Mesenchymal stem cell (in vitro differentiated cells and primary cell): ENCODE data around the gene ITGA11.

Source experiments
- DNase-seq: peaks from one replicate; pipeline ENCODE4 v3.0.0-alpha.2; 2013
- H2AFZ ChIP-seq: one replicate; pipeline ENCODE4 v1.6.1; 2013; ENCODE audit warnings: low read depth, mild to moderate bottlenecking, control low read depth, inconsistent platforms, low read length, moderate library complexity
- H2AK5ac ChIP-seq: 2 replicates; pipeline ENCODE4 v1.6.1; 2013; ENCODE audit warnings: low read length, moderate library complexity, mild to moderate bottlenecking, inconsistent platforms; ENCODE audit not compliant: severe bottlenecking
- H2BK120ac ChIP-seq: one replicate; pipeline ENCODE4 v1.6.1; 2013; ENCODE audit warnings: low read depth, mild to moderate bottlenecking, inconsistent platforms, low read length, moderate library complexity
- H2BK12ac ChIP-seq, 2 experiments: one replicate each; pipeline ENCODE4 v1.6.1; 2013; ENCODE audit warnings: inconsistent platforms in 2 of 2, low read length in 2 of 2, mild to moderate bottlenecking in 2 of 2, moderate library complexity in 2 of 2, control low read depth in 1 of 2
- H2BK15ac ChIP-seq: one replicate; pipeline ENCODE4 v1.6.1; 2013; ENCODE audit warnings: mild to moderate bottlenecking, low read depth, inconsistent platforms; ENCODE audit not compliant: poor library complexity, severe bottlenecking
- H2BK5ac ChIP-seq: 2 replicates; pipeline ENCODE4 v1.6.1; 2013; ENCODE audit warnings: low read depth, mild to moderate bottlenecking, low read length, control low read depth, inconsistent platforms; ENCODE audit not compliant: poor library complexity, severe bottlenecking
- H3K14ac ChIP-seq, 2 experiments: one replicate each; pipeline ENCODE4 v1.6.1; 2013; ENCODE audit warnings: inconsistent platforms in 2 of 2, low read length in 2 of 2, control low read depth in 1 of 2, mild to moderate bottlenecking in 1 of 2, moderate library complexity in 1 of 2
- H3K18ac ChIP-seq, 2 experiments: one replicate each; pipeline ENCODE4 v1.6.1; 2013; ENCODE audit warnings: inconsistent platforms in 2 of 2, low read length in 2 of 2, control low read depth in 1 of 2, low read depth in 1 of 2, mild to moderate bottlenecking in 1 of 2
- H3K23ac ChIP-seq, 2 experiments: one replicate each; pipeline ENCODE4 v1.6.1; 2013; ENCODE audit warnings: inconsistent platforms in 2 of 2, low read length in 2 of 2, mild to moderate bottlenecking in 2 of 2, moderate library complexity in 2 of 2, control low read depth in 1 of 2
- H3K27ac ChIP-seq: 2 replicates; pipeline ENCODE4 v1.5.1; 2013; ENCODE audit warnings: mild to moderate bottlenecking, moderate library complexity, low read length, control low read depth, inconsistent platforms; ENCODE audit not compliant: poor library complexity, severe bottlenecking
- H3K27me3 ChIP-seq, 2 experiments: 2 replicates each; pipeline versions ENCODE4 v1.6.1 to v1.7.0; 2013; ENCODE audit warnings: low read length in 2 of 2, mild to moderate bottlenecking in 2 of 2, moderate library complexity in 2 of 2, control low read depth in 1 of 2, inconsistent platforms in 1 of 2; ENCODE audit not compliant: control insufficient read depth in 1 of 2, insufficient read depth in 1 of 2
- H3K36me3 ChIP-seq, 2 experiments: 2 replicates each; pipeline versions ENCODE4 v1.6.1 to v1.7.0; 2013; ENCODE audit warnings: low read length in 2 of 2, control low read depth in 1 of 2, inconsistent platforms in 1 of 2, low read depth in 1 of 2, mild to moderate bottlenecking in 1 of 2; ENCODE audit not compliant: insufficient read depth in 2 of 2, control insufficient read depth in 1 of 2
- H3K4ac ChIP-seq, 2 experiments: one replicate each; pipeline ENCODE4 v1.6.1; 2013; ENCODE audit warnings: inconsistent platforms in 2 of 2, low read length in 2 of 2, mild to moderate bottlenecking in 2 of 2, moderate library complexity in 2 of 2, control low read depth in 1 of 2, low read depth in 1 of 2
- H3K4me1 ChIP-seq: 2 replicates; pipeline ENCODE4 v1.6.1; 2013; ENCODE audit warnings: low read depth, low read length, control low read depth; ENCODE audit not compliant: control insufficient read depth, insufficient read depth
- H3K4me2 ChIP-seq: 2 replicates; pipeline ENCODE4 v1.6.1; 2013; ENCODE audit warnings: low read length, mild to moderate bottlenecking, inconsistent platforms; ENCODE audit not compliant: poor library complexity, severe bottlenecking
- H3K4me3 ChIP-seq, 2 experiments: 2 replicates each; pipeline versions ENCODE4 v1.5.1 to v1.7.0; 2013; ENCODE audit warnings: low read length in 2 of 2, mild to moderate bottlenecking in 2 of 2, control low read depth in 1 of 2, low read depth in 1 of 2; ENCODE audit not compliant: insufficient read depth in 1 of 2
- H3K79me1 ChIP-seq: replicated peaks from 2 replicates; pipeline ENCODE4 v1.6.1; 2013; ENCODE audit warnings: mild to moderate bottlenecking, control low read depth, low read length, inconsistent platforms; ENCODE audit not compliant: poor library complexity, severe bottlenecking
- H3K9ac ChIP-seq: 2 replicates; pipeline ENCODE4 v1.7.0; 2013; ENCODE audit warnings: mild to moderate bottlenecking, low read length, moderate library complexity
- H3K9me3 ChIP-seq: 2 replicates; pipeline ENCODE4 v1.7.0; 2013; ENCODE audit warnings: mild to moderate bottlenecking, low read length; ENCODE audit not compliant: control insufficient read depth
- H4K8ac ChIP-seq: one replicate; pipeline ENCODE4 v1.6.1; 2013; ENCODE audit warnings: inconsistent platforms, mild to moderate bottlenecking, low read length, moderate library complexity
- H4K91ac ChIP-seq: one replicate; pipeline ENCODE4 v1.6.1; 2013; ENCODE audit warnings: mild to moderate bottlenecking, low read length, inconsistent platforms
- WGBS: methylation state at CpG from one replicate; pipeline ENCODE4 v1.1.7; 2013; ENCODE audit warnings: mixed read lengths; 5-methylcytosine and 5-hydroxymethylcytosine counted together

Gene ITGA11

DNA sequence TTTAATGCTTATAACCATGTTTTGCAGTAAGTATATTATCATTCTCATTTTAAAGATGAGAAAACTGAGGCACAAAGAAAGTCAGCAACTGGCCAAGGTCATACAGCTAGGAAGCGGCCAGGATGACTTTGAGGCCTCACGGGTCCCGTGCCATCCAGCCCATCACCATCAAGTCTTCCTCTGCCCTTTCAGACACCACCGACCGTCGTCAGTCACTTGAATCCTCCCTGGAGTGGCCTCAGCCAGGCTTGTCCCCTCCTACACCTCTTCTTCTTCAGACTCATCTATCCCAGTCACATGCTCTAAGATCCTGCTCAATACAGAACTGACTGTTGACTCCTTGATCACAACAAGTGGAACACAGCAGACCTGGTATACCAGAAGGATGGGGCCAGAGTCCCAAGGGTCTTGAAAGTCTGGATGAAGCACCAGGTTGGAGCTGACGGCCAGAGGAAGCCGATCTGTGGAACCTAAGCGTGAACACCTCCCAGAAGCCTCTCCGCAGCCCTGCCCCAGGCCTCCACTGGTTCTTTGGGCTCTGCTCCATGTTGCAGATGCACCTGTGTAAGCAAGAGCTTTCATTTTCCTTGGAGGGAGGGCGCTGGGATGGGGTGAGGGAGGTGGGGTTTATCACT lies 22.1 kb downstream of the ITGA11 start:
- H3K4me1 ChIP-seq, result peaks cover 28% of the 10 kb centered on the region
- no peak for DNase-seq
- no peak overlapping the region for H2BK12ac ChIP-seq
- H3K9me3 ChIP-seq, result no peaks in the 10 kb centered on the region
- H3K36me3 ChIP-seq, result peaks cover 0 to 75% of the 10 kb centered on the region in 2 experiments
- H3K27me3 ChIP-seq, result peaks cover 0 to 4% of the 10 kb centered on the region in 2 experiments
- no peak overlapping the region for H4K91ac ChIP-seq
- no peak overlapping the region for H3K18ac ChIP-seq
- H3K27ac ChIP-seq, result no peak overlapping the region
- H3K4ac ChIP-seq, result no peak overlapping the region
- H2BK120ac ChIP-seq, result no peak overlapping the region
- no peak overlapping the region for H3K9ac ChIP-seq
- H4K8ac ChIP-seq, result peak overlapping the region; percentile 38
- peaks cover 36% of the 10 kb centered on the region for H3K79me1 ChIP-seq
- no peak overlapping the region for H3K4me3 ChIP-seq
- H3K23ac ChIP-seq, result no peak overlapping the region
- no peak overlapping the region for H2BK5ac ChIP-seq
- 96% methylated on average over 11 of the region's 11 CpGs for WGBS
- no peak overlapping the region for H2AFZ ChIP-seq
- no peak overlapping the region for H3K4me2 ChIP-seq
- H3K14ac ChIP-seq, result no peak overlapping the region
- H2AK5ac ChIP-seq, result no peak overlapping the region
- H2BK15ac ChIP-seq, result no peak overlapping the region

DNA sequence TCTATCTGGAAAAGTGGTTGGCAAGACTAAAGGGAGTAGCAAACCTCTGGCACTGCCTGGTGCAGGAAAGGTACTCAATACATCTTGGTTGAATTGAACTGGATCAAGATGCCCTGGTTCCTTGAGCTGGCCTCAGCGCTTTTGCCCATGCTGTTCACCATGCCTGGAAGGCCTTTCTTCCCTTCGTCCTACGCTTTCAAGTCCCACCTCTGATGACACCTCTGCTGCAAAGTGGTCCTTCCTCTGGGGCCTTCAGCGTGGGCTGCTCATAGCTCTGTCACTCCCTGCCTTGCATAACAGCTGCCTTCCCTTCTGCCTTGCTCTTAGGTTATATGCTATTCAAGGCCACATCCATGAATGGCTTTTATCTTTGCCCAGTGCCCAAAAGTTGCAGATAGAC lies 23.0 kb downstream of the ITGA11 start:
- H3K4me1 ChIP-seq, result peaks cover 28% of the 10 kb centered on the region
- peaks cover 0 to 75% of the 10 kb centered on the region in 2 experiments for H3K36me3 ChIP-seq
- H2BK5ac ChIP-seq, result no peak overlapping the region
- no peak overlapping the region for H3K4me3 ChIP-seq
- H2AFZ ChIP-seq, result no peak overlapping the region
- H4K91ac ChIP-seq, result no peak overlapping the region
- H3K9ac ChIP-seq, result no peak overlapping the region
- H4K8ac ChIP-seq, result no peak overlapping the region
- no peaks in the 10 kb centered on the region for H3K9me3 ChIP-seq
- no peak overlapping the region for H2BK12ac ChIP-seq
- 95% methylated on average over 4 of the region's 4 CpGs for WGBS
- peaks cover 34% of the 10 kb centered on the region for H3K79me1 ChIP-seq
- no peak for DNase-seq
- H3K14ac ChIP-seq, result no peak overlapping the region
- H3K27me3 ChIP-seq, result peaks cover 0 to 4% of the 10 kb centered on the region in 2 experiments
- no peak overlapping the region for H3K4me2 ChIP-seq
- no peak overlapping the region for H2AK5ac ChIP-seq
- no peak overlapping the region for H3K23ac ChIP-seq
- H3K4ac ChIP-seq, result no peak overlapping the region
- H3K18ac ChIP-seq, result peak overlapping the region in 1 of 2 experiments; percentile 2
- H2BK15ac ChIP-seq, result no peak overlapping the region
- H3K27ac ChIP-seq, result no peak overlapping the region
- no peak overlapping the region for H2BK120ac ChIP-seq

DNA sequence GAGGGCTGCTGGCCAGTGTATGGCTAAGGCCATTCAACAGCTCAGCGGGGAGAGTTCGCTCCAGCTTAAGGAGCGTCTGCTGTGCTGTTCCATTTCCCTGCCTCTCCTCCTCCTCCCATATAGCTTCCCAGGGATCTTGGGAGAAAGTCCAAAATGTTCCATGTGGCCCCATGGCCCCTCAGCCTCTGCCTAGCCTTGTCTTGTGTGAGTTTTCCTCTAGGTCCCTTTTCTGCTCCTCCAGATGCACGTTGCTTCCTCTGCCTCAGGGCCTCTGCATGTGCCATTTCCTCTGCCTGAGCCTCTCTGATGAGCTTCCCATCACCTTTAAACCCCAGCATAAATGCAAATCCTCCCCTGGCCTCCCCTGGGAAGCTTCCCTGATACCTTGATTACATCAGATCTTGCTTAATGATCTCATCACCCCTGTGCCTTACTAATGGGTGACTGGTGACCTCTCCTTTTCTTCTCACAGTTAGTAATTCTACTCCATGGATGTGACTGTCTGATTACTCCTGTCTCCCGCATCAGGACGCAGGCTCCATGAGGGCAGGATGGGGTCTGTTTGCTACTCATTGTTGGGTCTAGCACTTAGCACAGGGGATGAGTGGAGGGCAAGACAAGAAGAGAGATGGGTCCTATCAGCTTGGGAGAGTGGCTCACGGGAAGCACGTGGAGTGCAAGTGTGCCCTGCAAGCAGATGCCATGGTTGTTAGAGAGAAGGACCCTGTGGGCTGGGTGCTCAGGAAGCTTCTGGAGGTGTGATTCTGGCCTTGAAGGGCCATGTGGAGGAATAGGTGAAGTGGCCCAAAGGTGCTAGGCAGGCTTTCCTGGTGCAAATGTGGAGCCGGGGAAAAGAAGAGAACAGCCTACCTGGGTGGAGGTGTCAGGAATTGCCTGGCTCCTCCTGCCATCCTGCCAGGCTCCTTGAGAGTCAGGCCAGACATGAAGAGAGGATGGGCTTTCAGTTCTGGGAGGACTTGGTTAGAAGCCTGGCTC lies 23.8 kb downstream of the ITGA11 start:
- H2BK12ac ChIP-seq, result no peak overlapping the region
- H3K4me2 ChIP-seq, result no peak overlapping the region
- no peaks in the 10 kb centered on the region for H3K9me3 ChIP-seq
- H3K9ac ChIP-seq, result no peak overlapping the region
- no peak overlapping the region for H4K8ac ChIP-seq
- H3K14ac ChIP-seq, result peak overlapping the region in 1 of 2 experiments; percentile 36
- peaks cover 27% of the 10 kb centered on the region for H3K4me1 ChIP-seq
- H3K79me1 ChIP-seq, result peaks cover 30% of the 10 kb centered on the region
- no peak overlapping the region for H2AK5ac ChIP-seq
- H3K18ac ChIP-seq, result peak overlapping the region in 1 of 2 experiments; percentile 34
- peak overlapping the region in 1 of 2 experiments; percentile 15 for H3K23ac ChIP-seq
- H3K36me3 ChIP-seq, result peaks cover 0 to 74% of the 10 kb centered on the region in 2 experiments
- DNase-seq, result no peak
- H2AFZ ChIP-seq, result no peak overlapping the region
- H2BK5ac ChIP-seq, result no peak overlapping the region
- H4K91ac ChIP-seq, result no peak overlapping the region
- H2BK120ac ChIP-seq, result no peak overlapping the region
- 91% methylated on average over 9 of the region's 9 CpGs for WGBS
- H3K4me3 ChIP-seq, result no peak overlapping the region
- peaks cover 0 to 2% of the 10 kb centered on the region in 2 experiments for H3K27me3 ChIP-seq
- H3K4ac ChIP-seq, result no peak overlapping the region
- H2BK15ac ChIP-seq, result no peak overlapping the region
- no peak overlapping the region for H3K27ac ChIP-seq
